NK-92 treated with Interleukin-12 subunit alpha and Interleukin-12 subunit beta, amount 100 ng/mL, for 24 hours (cell line): ENCODE measurements around the gene LRRC8D.

ENCODE experiments used
- DNase-seq: peaks from one replicate; lab custom pipeline; 2025; lab: John Stamatoyannopoulos, UW

The LRRC8D gene

DNA sequence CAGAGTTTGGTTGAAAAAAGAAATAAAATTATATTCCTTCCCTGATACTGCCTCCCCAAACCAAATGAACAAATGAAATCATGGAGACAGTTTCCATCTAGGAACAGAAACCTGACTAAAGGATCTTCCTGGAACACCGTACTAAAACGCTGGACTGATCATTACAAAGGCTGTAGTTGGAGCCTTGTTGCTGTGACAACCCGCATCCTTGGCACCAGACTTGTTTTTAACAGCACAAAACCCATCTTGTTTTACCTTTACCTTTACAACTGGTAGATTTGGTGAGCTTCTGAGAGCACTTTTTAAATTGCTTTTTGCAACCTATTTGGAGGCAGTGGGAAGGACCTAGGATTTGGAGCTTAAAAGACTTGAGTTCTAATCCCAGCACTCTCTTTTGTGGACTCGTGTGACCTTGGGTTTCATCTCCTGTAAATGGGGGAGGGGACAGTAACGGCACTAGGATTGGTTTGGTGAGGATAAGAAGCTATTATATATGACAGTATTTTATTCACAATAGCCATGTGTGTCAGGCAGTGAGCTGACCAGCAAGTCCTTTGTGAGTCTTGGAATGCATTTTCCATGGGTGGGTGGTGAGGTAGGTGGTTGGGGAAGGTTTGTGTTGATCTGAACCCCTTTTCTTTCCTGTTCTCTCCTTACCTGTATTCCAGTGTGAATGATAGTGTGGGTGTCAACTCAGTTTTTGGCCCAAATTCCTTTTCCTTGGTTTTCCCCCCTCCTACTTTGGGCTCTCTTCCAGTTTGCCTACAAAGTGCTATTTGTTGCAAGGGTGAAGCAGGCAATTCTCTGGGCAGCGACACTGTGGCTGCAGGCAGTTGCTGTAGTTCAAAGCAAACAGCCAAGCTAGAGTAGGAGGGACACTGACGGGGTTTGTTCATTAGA is 12.6 kb downstream of the LRRC8D start:
- no peak for DNase-seq

DNA sequence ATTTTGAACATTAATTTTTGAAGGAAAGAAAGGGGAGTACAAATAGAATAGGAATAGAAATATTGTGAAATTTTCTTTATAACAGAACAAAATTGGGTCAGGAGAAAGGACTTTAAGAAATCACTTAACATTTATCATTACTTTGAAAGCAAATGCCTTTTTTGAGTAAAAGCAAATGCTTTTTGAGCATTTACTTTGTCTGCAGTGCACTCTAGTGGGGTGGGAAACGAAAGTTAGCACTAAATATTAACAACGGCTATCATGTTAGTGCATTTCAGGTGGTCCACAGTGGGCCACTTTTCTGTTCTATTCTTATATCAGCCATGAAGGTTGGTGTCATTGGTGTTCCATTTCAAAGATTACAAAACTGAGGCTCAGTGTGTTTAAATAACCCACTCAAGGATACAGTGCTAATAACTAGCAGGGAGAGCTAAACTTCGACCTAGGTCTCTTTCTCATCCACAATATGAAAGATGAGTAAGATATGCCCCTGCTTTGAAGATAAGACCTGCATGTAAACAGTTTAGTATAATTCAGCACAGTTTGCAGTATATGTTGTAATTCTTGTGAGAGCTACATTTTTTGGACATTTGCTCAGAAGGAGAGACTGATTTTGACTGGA is 13.4 kb downstream of the LRRC8D start:
- DNase-seq: no peak

DNA sequence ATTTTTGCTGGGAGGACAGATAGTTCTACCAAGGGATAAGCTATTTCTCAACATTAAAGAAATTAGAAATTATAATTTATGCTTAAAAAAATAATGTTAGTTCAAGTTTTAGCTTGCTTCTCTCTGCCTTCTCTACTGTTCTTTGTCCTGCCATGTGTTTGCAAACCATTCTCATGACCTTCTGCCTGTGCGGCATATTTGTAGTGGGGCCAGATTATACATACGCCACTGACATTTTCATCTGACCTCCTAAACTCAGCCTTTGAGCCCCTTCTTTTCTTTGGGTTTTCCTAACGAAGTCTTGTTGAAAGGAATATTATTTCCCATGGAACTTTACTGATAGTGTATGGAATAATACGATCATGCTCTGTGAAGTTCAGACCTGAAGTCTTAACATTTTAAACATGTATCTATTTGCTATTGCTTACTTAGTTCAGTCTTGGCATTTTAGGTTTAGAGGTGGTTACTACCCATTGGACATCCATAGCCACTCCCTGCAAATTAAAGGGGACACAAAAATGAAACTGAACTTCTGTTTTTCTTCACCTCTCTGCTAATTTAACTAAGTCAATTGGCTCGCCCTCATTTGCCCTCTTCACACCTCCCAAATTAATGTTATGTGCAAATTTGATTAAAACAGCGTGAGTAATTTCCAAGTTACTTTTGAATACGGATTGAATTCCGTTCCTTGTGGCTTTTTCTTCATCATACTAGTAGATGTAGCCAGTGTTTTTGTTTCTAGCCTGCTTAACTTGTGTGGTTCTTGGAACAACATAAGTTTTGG is 15.6 kb downstream of the LRRC8D start:
- no peak for DNase-seq

DNA sequence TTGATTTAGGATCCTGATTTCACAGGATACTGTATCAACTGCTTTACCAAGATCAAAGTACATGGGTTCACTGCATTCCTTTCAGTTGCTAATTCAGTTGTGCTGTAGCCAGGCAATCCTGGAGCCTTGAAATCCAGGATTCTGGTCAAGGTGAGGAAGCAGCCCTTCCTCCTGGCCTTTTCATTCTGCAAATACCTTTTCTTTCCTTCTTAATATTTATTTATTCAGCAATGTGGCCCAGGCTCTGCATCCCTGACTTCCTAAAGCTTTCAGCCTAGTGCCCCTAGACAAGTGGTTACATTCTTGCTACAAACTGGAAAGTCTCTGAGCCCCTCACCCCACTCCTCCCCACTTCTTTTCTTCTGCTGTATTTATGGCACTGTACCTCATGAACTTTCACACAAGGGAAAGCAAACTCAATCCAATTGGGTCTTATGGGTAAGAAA is 16.2 kb downstream of the LRRC8D start:
- no peak for DNase-seq

DNA sequence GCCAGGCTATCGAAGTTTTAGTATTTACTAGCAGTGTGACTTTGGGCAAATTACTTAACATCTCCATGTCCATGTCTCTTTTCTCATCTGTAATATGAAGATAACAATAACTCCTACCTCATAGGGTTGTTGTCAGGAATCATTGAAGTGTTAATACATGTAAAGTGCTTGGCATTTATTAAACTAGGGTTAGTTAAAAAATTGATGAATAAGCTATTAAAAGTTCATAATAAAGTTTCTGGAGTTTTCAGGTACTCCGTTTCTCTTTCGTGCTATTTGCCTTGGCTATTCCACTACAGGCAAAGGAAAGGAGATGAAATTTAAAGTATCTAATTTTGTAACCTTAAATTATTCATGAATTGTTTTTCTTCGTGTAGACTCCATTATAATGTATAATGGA is 16.7 kb downstream of the LRRC8D start:
- no peak for DNase-seq

DNA sequence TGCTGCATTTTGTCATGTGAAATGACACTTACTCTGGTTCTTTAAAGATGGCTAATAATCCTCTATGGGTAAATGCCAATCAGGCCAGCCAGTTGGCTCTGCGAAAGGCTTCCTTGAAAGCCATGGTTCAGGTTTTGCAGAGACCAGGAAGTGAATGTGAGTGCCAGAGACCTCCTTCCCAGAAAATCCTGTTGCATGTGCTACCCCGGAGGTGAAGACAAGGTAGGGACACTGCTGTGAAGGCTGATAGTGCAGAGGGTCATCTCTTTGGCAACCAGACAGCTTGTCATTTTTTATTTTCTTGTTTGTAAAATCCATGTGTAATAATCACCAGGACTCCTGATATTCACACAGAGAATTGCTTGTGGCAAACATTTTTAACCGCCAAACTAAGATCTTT is 18.7 kb downstream of the LRRC8D start:
- DNase-seq: no peak

DNA sequence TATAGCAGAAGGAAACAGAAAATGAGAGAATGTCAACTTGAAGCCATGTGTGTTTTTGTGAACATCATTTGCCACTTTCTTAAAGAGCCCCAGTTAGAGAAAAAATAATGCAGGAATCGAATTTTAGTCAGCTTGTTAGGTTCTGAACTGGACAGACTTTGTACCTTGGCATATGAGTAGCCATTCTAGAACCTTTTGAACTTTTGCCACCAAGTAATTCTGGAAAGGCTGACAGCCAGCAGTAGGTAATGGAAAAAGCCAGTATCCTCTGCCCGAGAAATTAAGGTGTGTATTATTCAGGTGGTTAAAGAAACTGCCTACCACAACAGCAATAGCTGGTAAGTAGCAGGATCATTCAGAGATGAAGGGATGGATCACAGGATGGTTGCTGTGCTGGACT is 20.7 kb downstream of the LRRC8D start:
- no peak for DNase-seq

DNA sequence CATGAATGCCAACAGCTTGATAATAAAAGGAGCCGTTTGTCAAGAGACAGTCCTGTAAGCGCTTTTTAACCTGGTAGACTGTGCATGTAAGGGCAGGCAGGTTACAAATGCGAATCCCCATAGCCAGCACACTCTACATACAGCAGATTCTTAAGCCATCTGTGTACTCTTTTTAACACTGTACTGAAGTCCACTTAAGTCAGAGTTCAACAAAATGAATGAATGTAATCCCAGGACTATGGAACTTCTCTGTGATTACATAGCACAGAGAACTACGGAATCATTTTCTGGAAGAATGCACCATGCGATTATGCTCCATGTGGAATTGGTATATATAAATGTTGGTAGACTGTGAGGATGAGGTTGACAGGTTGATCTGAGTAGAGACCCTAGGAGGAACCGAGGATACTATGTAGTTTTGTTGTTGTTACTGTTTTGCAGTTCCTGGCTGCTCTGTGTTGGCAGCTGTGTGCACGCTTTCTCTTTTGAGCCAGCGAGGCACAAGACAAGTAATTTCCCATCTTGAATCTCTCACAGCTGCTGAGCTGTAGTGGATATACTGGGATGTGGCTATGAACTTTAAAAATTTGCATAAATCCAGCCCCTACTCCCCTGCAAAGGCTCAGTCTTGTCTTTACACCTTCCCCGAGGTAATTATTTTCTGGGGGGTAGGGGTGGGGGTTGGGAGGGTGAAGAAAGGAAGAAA is 21.9 kb downstream of the LRRC8D start:
- no peak for DNase-seq

DNA sequence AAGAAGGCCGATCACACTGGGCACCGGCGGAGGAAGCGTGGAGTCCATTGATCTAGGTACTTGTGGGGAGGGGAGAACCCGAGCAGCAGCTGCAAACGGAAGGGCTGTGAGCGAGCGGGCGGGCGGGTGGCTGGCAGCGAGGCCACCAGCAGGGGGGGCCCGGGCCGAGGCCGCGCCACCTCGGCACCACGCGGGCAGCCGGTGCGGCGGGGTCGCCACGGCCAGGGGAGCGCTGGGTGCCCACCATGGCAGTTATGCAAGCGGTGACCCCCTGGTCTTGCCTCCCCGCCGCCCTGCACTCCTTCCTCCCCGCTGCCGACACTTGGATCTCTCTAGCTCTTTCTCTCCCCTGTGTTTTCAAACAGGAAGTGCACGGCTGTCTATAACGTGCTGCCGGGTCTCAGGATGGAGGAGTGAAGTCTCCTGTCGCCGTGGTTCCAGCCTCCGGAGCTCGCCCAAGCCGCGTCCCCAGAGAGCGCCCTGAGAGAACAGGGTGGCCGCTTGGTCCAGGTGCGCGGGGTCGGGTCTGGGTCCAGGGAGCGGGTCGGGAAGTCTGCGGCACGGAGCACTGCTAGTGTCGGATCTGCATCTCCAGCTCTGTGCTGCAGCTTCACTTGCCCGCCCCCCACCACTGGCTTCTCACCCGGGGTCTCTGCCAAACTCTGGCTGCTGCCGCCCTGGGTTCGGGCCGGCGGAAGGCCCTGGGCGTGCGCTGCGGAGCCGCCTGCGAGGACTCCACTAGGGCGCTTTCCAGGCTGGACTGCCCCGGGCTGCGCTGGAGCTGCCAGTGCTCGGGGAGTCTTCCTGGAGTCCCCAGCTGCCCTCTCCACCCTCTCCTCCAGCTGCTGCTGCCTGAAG is 22.7 kb downstream of the LRRC8D start:
- peak; percentile 75 for DNase-seq

DNA sequence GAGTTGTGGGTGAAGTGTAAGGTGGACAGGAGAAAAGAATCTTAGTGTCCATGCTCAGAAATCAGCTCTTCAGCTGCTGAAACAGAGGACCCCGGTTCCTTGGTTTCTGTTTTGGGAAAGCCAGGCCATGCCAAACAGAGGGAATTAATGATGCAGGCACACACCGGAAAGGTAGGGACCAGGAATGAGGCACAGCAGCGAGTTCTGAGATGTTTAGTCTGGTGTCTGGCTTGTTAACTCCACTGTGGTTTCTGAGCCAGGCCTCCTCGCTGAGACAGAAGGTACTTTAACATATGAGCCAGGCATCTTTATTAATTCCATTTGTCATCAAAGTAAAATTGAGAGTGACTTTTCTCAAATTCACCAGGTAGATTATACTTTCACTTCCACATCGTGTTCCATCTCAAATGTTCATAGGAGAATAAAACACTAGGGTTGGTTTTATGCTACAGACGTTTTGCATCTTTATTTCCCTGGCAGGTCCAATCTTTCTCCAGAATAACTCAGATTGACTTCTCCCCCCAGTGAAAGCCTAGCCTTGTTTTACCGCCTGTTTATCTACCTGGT is 23.5 kb downstream of the LRRC8D start:
- DNase-seq: no peak

DNA sequence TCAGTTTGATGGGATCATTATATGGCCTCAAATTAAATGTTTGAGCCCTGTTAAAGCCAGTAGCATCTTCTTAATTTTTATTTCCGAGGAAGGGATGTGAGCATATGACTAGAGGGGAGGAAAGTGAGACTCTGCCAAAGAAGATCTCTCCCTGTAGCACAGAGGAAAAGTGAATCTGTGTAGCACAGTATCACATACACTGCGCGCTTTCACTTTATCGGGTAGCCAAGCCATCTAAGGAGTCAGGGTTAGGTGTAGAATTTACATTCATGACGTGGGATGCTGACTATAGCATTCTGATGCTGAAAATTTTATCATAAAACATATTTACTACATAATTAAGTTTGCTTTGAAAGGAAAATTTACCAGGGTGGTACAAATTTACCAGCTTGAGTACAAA is 24.0 kb downstream of the LRRC8D start:
- no peak for DNase-seq

DNA sequence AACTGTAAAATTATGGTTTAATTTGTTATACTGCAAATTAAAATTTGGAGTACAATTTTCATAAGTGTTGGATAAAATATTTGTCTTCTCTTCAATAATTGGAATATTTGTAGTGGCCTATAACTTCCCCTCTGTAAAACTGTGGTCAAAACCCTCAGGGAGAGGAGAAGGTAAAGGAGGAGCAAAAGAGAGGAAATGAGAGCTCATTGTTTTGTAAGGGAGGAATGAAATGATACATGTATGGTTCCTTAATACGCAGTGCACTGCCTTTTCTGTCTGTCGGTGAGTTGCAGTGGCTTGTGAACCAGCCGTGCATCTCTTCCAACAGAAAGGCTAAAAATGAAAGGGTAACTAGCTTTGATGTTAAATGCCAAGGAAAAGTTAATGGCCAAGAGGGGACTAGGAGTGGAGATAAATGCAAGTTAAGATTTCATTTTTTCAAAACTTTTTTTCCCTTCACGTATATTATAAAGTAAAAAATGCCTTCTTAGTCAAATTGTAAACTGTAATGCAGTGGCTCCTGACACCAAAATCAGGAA is 26.4 kb downstream of the LRRC8D start:
- no peak for DNase-seq

DNA sequence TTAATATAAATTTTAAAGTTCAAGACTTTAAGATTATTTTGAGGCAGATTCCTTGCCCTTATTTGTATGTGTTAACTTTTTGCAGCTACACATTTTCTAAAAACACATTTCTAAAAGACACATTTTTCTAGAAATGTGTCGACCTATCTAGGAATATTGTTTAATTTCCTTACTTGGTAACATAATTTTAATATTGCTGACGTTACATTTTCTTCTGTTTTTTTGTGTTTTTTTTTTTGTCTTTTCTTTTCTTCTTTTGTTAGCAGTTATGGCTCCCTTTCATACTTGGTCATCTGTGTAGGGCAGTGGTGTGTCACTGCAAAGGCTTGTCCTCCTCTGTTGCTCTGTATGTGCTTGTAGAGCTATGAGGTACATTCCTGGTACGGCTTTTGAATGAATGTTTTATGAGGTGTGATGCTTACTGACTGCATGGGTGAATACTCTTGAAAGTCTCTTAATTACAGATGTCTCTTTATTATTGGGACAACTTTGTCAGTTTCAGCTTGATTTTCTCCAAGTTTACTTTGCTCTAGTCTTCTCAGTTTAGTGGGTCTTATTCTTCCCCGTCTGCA is 30.1 kb downstream of the LRRC8D start:
- DNase-seq: no peak

DNA sequence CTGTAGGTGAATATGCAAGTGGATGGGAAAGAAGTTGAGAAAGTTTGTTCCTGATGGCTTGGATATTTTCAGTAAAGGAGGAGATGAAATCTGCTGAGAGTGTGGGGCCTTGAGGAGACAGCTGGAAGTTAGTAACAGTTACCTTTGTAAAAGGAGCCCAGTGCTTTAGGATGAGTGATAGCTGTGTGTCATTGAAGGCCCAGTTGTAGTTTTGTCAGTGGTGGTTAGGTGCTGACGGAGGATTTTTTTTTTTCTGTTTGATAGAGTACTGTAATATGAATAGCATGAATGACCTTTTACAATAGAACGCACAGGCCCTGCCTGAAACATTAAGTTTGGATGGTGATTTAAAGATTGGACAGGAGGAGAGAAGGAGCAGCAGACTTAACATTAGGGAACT is 33.3 kb downstream of the LRRC8D start:
- no peak for DNase-seq

DNA sequence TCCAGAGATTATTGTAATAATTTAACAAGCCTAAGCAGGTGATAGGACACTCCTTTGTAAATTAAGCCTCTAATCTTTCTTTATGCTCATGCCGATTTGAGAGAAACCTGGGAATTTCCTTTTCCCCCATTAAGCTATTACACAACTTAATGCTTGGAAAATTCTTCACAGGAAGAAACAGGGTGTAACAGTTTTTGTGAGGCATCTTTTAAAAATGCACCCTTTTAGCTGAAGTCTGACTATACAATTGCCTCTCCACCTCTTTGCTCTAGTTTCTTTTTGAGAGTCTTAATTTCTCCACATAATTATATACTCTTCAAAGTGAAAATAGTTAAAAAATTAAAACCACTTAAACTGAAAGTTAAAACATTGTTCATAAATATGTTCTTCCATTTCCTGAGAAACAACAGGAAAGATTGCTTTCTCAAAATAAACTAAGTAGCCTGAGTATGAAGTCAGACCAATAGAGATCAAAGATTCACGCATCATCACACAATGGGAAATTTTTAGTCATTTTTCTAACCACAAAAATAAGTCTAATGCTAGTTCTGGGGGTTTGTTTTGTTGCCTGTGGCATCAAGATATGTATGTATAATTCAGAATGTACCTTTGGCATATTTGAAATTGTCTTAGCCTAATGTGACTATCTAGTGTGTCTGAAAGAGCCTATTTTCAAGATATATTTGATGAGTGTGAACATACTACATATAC is 34.7 kb downstream of the LRRC8D start:
- DNase-seq: no peak

DNA sequence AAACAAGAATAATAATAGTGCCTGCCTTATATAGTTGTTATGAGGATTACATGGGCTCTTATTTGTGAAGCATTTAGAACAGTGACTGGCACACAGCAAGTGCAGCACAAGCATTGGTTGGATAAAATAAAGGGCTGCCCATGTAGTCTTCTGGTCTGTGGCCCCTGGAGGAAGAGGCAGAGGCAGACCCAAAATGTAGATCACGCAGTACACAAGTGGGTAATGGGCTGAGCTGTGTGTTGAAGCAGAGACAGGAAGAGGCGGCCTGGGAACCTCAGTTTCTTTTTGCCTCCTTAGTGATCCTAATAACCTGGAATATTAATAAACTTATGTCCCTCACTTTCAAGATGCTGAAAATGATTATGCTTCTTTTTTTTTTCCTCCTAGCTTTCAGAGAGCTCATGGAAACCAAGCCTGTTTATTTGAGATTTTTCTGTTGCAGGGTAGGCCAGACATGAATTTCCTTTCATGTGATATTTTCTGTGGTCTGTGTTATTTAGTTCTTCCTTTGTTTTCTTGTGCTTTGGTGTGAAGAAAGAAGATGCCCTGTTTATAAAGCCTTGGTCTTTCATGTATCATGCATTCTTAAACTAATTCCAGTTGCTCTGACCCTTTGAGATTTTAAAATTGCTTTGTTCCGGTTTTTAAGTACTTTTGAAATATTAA is 42.5 kb downstream of the LRRC8D start:
- no peak for DNase-seq

DNA sequence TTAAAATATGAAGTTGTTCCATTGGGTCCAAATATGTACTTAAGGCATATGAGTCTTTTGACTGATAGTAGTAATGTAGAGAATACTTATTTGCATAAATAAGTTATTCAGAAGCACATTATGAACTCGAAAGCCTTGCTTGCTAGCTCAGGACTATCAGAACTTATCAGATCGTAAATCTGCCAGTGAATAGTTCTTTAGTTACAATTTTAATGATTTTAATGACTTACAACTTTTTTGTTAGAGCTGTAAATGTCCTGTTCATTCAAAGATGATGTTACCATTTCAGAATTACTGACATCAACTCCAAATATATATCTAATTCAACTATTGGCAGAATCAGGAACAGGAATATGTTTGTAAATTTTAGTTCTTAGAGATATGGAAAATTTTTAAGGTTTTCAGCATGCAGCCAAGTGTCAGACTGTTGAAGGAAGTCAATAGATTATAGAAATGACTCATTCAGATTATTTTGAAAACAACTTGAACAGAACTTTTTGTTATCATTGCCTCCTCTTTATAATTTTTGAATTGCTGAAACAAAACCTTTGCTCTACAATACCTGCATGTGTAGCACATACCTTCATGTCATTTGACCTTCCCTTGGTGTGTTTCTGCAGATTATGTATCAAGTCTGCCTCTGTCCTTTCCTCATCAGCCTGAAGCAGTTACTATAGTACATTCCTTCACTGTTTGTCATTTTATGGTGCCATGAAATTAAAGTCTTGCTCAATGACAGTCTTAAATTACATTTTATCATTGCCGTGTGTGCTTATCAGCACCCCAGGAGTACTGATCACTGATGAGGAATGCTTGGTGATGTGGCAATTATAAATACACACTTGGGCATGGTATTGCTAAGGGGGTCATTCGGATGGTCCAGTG is 44.9 kb downstream of the LRRC8D start:
- DNase-seq: no peak

DNA sequence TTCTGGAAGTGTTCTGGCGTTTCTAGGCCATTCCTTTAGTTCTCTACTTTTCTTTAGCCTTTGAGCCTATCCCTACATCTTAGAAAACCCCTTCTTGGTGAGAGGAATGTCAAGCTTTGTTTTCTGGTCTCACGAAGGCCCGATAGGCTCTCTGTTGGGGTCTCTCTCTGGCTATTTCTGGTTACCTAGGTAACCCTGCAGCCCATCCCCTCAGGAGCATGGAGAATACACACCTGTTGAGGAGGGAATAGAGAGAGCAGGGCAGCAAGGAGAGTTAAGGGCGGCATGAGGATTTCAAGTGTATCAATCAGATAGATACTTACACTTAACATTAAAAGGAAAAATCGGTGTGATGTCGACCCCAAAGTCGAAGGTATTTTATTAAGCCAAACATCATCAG is 45.7 kb downstream of the LRRC8D start:
- DNase-seq: no peak
